GM23338 (cell line): ENCODE data around the gene GRIK2. TPM values are rescaled to one million over a fixed set of nuclear protein-coding genes. Genes with fewer than 3 reads are reported as not detected.

ENCODE experiments used
- ATAC-seq: fragments of 200-7000 bp; cut with Tn5 transposase; 3 replicates; pipeline ENCODE4 v1.9.1; 2020
- DNase-seq: peaks from one replicate; pipeline ENCODE4 v3.0.0-alpha.2; 2015; ENCODE audit warnings: low spot score
- H2AFZ ChIP-seq: fragments of 200-600 bp; sonication (generic); 2 replicates; pipeline ENCODE4 v1.8.0; 2016; ENCODE audit warnings: antibody characterized with exemption, mild to moderate bottlenecking, moderate library complexity
- H3F3A ChIP-seq: fragments of 200-600 bp; sonication (generic); replicated peaks from 2 replicates; pipeline ENCODE4 v1.8.0; 2017; ENCODE audit warnings: antibody characterized with exemption, mixed run types, low read depth
- H3K27ac ChIP-seq: fragments of 200-600 bp; sonication (generic); 2 replicates; pipeline ENCODE4 v1.6.1; 2016; ENCODE audit warnings: low read depth
- H3K27me3 ChIP-seq: fragments of 200-600 bp; sonication (generic); 2 replicates; pipeline ENCODE4 v1.8.0; 2016; ENCODE audit warnings: mild to moderate bottlenecking, mixed run types, moderate library complexity; ENCODE audit not compliant: insufficient read depth
- H3K36me3 ChIP-seq: fragments of 200-600 bp; sonication (generic); 2 replicates; pipeline ENCODE4 v1.8.0; 2016; ENCODE audit warnings: mild to moderate bottlenecking; ENCODE audit not compliant: insufficient read depth
- H3K4me1 ChIP-seq: fragments of 200-600 bp; sonication (generic); 2 replicates; pipeline ENCODE4 v1.8.0; 2016; ENCODE audit warnings: mild to moderate bottlenecking, moderate library complexity; ENCODE audit not compliant: insufficient read depth
- H3K4me2 ChIP-seq: fragments of 200-600 bp; sonication (generic); 2 replicates; pipeline ENCODE4 v1.7.1; 2017; ENCODE audit warnings: mixed run types
- H3K4me3 ChIP-seq: fragments of 200-600 bp; sonication (generic); 2 replicates; pipeline ENCODE4 v1.6.1; 2016; ENCODE audit warnings: mixed run types
- H3K79me2 ChIP-seq: fragments of 200-600 bp; sonication (generic); replicated peaks from 2 replicates; pipeline ENCODE4 v1.8.0; 2017; ENCODE audit warnings: mild to moderate bottlenecking; ENCODE audit not compliant: insufficient read depth
- H3K9me2 ChIP-seq: fragments of 200-600 bp; sonication (generic); 2 replicates; pipeline ENCODE4 v1.8.0; 2017; ENCODE audit not compliant: insufficient read depth
- H4K20me1 ChIP-seq: fragments of 200-600 bp; sonication (generic); replicated peaks from 2 replicates; pipeline ENCODE4 v1.8.0; 2017; ENCODE audit warnings: mild to moderate bottlenecking; ENCODE audit not compliant: insufficient read depth
- H3K27ac Mint-ChIP-seq: 2 replicates; pipeline ENCODE4 v1.8.0; 2020; ENCODE audit warnings: inconsistent platforms, mild to moderate bottlenecking, moderate library complexity, mixed read lengths
- H3K27me3 Mint-ChIP-seq: 3 replicates; pipeline ENCODE4 v1.8.0; 2022; ENCODE audit warnings: low read depth, mild to moderate bottlenecking, moderate library complexity, mixed read lengths, inconsistent platforms; ENCODE audit not compliant: insufficient read depth, poor library complexity
- H3K36me3 Mint-ChIP-seq: 3 replicates; pipeline ENCODE4 v1.8.0; 2021; ENCODE audit warnings: low read depth, mild to moderate bottlenecking, inconsistent platforms, moderate library complexity, mixed read lengths
- H3K4me1 Mint-ChIP-seq: 3 replicates; pipeline ENCODE4 v1.8.0; 2020; ENCODE audit warnings: mild to moderate bottlenecking, inconsistent platforms, mixed read lengths
- H3K4me3 Mint-ChIP-seq: 3 replicates; pipeline ENCODE4 v1.8.0; 2021; ENCODE audit warnings: moderate library complexity, mild to moderate bottlenecking, inconsistent platforms, mixed read lengths
- H3K9me3 Mint-ChIP-seq: 3 replicates; pipeline ENCODE4 v1.8.0; 2020; ENCODE audit warnings: moderate library complexity, mild to moderate bottlenecking, inconsistent platforms, mixed read lengths
- CREB1 ChIP-seq: fragments of 250-450 bp; sonication (Bioruptor Pico); IDR thresholded peaks from 2 replicates; pipeline ENCODE4 v1.5.0; 2020; ENCODE audit warnings: low read depth, mild to moderate bottlenecking, moderate library complexity
- ETS1 ChIP-seq: IDR thresholded peaks from 2 replicates; pipeline ENCODE4 v1.6.1; 2016; ENCODE audit warnings: antibody characterized with exemption
- EZH2 ChIP-seq: fragments of 200-600 bp; sonication (generic); IDR thresholded peaks from one replicate; pipeline ENCODE4 v1.8.0; 2017; ENCODE audit warnings: antibody characterized with exemption, mild to moderate bottlenecking, low read depth; ENCODE audit not compliant: unreplicated experiment
- JUNB ChIP-seq: IDR thresholded peaks from one replicate; pipeline ENCODE4 v1.6.1; 2016; ENCODE audit warnings: antibody characterized with exemption; ENCODE audit not compliant: unreplicated experiment
- ZNF462 ChIP-seq: fragments of 250-450 bp; sonication (Bioruptor Pico); IDR thresholded peaks from 2 replicates; pipeline ENCODE4 v1.5.0; 2020; ENCODE audit warnings: mild to moderate bottlenecking, moderate library complexity
- polyA plus RNA-seq: library from polyadenylated mRNA; unstranded; fragments of >200 nt; fragmentation: Nextera tagmentation; extraction: Ambion mirVana; gene quantifications from 2 replicates; pipeline ENCODE4 v1.2.1, GENCODE V29; 2016
- total RNA-seq: library from RNA; depleted of rRNA; stranded (reverse); fragments of >200 nt; shearing (Covaris generic); gene quantifications from 2 replicates; pipeline ENCODE4 v1.2.3, GENCODE V29; 2014

Gene GRIK2
- total and polyA plus RNA-seq, 2 experiments from 2014 or later: 0.73 to 3.0 TPM

GRCh38 chr6:101607111-101607690 lies 213.7 kb downstream of the GRIK2 start:
- DNase-seq (no peak), ATAC-seq (no peak)
- no peaks in the 10 kb centered on the region for H3K79me2 ChIP-seq
- no peaks in the 10 kb centered on the region for H3K36me3 Mint-ChIP-seq
- H3K4me3 ChIP-seq: no peak overlapping the region
- H3K4me1 ChIP-seq: peaks cover 3% of the 10 kb centered on the region; the same call in 1 of the 2 replicates
- H3K9me3 Mint-ChIP-seq: no peaks in the 10 kb centered on the region
- H3K4me3 Mint-ChIP-seq: no peak overlapping the region
- H3K27me3 ChIP-seq: no peaks in the 10 kb centered on the region
- H3K27ac Mint-ChIP-seq: no peak overlapping the region
- H3K4me1 Mint-ChIP-seq: peaks cover 9% of the 10 kb centered on the region; the same call in 2 of the 3 replicates
- no peaks in the 10 kb centered on the region for H3K9me2 ChIP-seq
- H3K36me3 ChIP-seq: no peaks in the 10 kb centered on the region
- H2AFZ ChIP-seq: no peak overlapping the region
- H3K27me3 Mint-ChIP-seq: no peaks in the 10 kb centered on the region
- H3K27ac ChIP-seq: no peak overlapping the region
- no peak overlapping the region for H3K4me2 ChIP-seq
- H3F3A ChIP-seq: no peaks in the 10 kb centered on the region
- no peaks in the 10 kb centered on the region for H4K20me1 ChIP-seq
- no peak for TF ChIP-seq CREB1 (CRISPR knock-in tag)

GRCh38 chr6:101608703-101609102 lies 215.2 kb downstream of the GRIK2 start:
- ATAC-seq (no peak), DNase-seq (no peak)
- Histone ChIP-seq H4K20me1 (no peaks in the 10 kb centered on the region), H3F3A (no peaks in the 10 kb centered on the region), H2AFZ (no peak overlapping the region), H3K4me1 (peaks cover 3% of the 10 kb centered on the region; the same call in 1 of the 2 replicates), H3K27ac (no peak overlapping the region), H3K4me2 (no peak overlapping the region), H3K27me3 (no peaks in the 10 kb centered on the region), H3K9me2 (no peaks in the 10 kb centered on the region), H3K4me3 (no peak overlapping the region), H3K36me3 (no peaks in the 10 kb centered on the region), H3K79me2 (no peaks in the 10 kb centered on the region)
- Mint-ChIP-seq H3K36me3 (no peaks in the 10 kb centered on the region), H3K27me3 (no peaks in the 10 kb centered on the region), H3K27ac (no peak overlapping the region), H3K4me3 (no peak overlapping the region), H3K4me1 (peaks cover 17% of the 10 kb centered on the region), H3K9me3 (no peaks in the 10 kb centered on the region)
- no peak for TF ChIP-seq JUNB
- TF ChIP-seq EZH2: no peak
- TF ChIP-seq ETS1: no peak
- no peak for TF ChIP-seq ZNF462
